ENCODE results near the gene TOP1. TPM values are rescaled to one million over a fixed set of nuclear protein-coding genes. Genes with fewer than 3 reads are reported as not detected.

Gene TOP1
- total RNA-seq, 2 experiments from 2014 or later: 37.6 to 41.7 TPM

DNA sequence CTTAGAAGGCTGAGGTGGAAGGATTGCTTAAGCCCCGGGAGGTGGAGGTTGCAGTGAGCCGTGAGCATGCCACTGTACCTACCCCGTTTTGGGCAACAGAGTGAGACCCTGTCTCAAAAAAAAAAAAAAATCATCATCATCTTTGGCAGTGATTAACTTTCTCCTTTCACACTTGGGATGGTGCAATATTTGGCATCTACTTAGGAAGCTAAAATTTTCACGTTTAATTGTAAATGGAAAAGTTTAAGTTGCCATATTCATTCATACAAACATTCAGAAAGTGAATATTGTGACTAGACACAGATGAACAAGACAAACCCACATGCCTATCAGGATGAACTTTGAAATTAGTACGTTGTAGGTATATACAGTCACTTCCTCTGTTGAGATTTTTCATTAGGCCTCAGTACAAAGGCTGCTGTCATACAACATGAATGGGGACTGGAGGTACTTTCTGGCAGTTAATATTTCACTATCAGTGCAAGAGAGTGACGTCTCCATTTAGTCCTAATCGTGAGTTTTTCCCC is 10.3 kb downstream of the TOP1 start:
- H3K4me1 Mint-ChIP-seq (ENCODE audit: low read depth): peaks cover 92% of the 10 kb centered on the region
- H3K27ac Mint-ChIP-seq: peak overlapping the region; percentile 51
- Histone ChIP-seq H3K36me3 (ENCODE audit: insufficient read depth, low read length) (peaks cover 5% of the 10 kb centered on the region), H3K4me1 (ENCODE audit: insufficient read depth, low read length) (peaks cover 33% of the 10 kb centered on the region), H3K27ac (ENCODE audit: low read depth in 1 of 2, low read length in 2 of 2) (no peak overlapping the region), H3K4me3 (ENCODE audit: low read length) (no peak overlapping the region), H3K27me3 (ENCODE audit: control insufficient read depth in 1 of 2, insufficient read depth in 2 of 2, low read length in 2 of 2) (no peaks in the 10 kb centered on the region), H3K9me3 (ENCODE audit: control insufficient read depth in 1 of 2, insufficient read depth in 1 of 2, low read length in 2 of 2) (no peaks in the 10 kb centered on the region)
- TF ChIP-seq, protein P1, sequence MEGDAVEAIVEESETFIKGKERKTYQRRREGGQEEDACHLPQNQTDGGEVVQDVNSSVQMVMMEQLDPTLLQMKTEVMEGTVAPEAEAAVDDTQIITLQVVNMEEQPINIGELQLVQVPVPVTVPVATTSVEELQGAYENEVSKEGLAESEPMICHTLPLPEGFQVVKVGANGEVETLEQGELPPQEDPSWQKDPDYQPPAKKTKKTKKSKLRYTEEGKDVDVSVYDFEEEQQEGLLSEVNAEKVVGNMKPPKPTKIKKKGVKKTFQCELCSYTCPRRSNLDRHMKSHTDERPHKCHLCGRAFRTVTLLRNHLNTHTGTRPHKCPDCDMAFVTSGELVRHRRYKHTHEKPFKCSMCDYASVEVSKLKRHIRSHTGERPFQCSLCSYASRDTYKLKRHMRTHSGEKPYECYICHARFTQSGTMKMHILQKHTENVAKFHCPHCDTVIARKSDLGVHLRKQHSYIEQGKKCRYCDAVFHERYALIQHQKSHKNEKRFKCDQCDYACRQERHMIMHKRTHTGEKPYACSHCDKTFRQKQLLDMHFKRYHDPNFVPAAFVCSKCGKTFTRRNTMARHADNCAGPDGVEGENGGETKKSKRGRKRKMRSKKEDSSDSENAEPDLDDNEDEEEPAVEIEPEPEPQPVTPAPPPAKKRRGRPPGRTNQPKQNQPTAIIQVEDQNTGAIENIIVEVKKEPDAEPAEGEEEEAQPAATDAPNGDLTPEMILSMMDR (IDR thresholded peaks at IDR 0.05): no peak
- H3K36me3 Mint-ChIP-seq (ENCODE audit: low read depth): peaks cover 33% of the 10 kb centered on the region
- ATAC-seq (ENCODE audit: poor library complexity) (peak; percentile 58), DNase-seq (no peak)
- CTCF ChIA-PET: no interaction called here
- intact Hi-C loops (cut with DNase I, micrococcal nuclease): no loop called here
- no peak overlapping the region for H3K4me3 Mint-ChIP-seq
- no peaks in the 10 kb centered on the region for H3K9me3 Mint-ChIP-seq
- H3K27me3 Mint-ChIP-seq: no peaks in the 10 kb centered on the region
- POLR2A ChIA-PET: interaction anchor here (0.9 to 1.9 kb wide), 3 partner anchors 8 to 11 kb away, joined by 3 to 9 read pairs (median 4); no protein-coding TSS in a partner anchor

DNA sequence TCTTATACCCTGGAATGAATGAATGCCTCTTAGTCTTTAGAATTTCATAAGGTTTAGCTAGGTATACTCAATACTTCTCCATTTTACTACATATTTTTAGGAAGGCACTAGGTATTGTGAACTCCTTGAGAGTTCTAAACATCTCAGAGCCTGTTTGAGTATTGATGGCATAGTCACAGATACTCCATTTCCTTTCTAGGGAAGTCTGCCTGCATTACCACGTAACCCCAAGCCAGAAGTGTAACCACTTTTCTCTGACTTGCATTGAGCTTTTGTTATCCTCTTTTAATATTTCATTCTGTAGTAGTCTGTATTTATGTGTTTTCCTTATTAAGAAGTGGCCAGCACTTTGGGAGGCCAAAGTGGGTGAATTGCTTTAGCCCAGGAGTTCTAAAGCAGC is 12.2 kb downstream of the TOP1 start:
- Mint-ChIP-seq H3K9me3 (no peaks in the 10 kb centered on the region), H3K4me3 (peak overlapping the region; percentile 60), H3K27me3 (no peaks in the 10 kb centered on the region), H3K4me1 (ENCODE audit: low read depth) (peaks cover 89% of the 10 kb centered on the region), H3K36me3 (ENCODE audit: low read depth) (peaks cover 18% of the 10 kb centered on the region), H3K27ac (no peak overlapping the region)
- no peaks in the 10 kb centered on the region for H3K9me3 ChIP-seq (ENCODE audit: control insufficient read depth in 1 of 2, insufficient read depth in 1 of 2, low read length in 2 of 2)
- CTCF ChIA-PET: interaction anchor here (0.8 to 1.3 kb wide), 3 partner anchors 12 to 78 kb away, joined by 4 read pairs; partner anchors contain the start of gene TOP1
- no peak overlapping the region for H3K4me3 ChIP-seq (ENCODE audit: low read length)
- no peak overlapping the region for H3K27ac ChIP-seq (ENCODE audit: low read depth in 1 of 2, low read length in 2 of 2)
- TF ChIP-seq, protein P1 (IDR thresholded peaks at IDR 0.05): no peak
- DNase-seq (peak in 1 of 14 experiments; percentile 21), ATAC-seq (ENCODE audit: poor library complexity) (peak; percentile 71)
- intact Hi-C loops (cut with DNase I, micrococcal nuclease): loop anchor here in 1 of 2 experiments (5.0 kb wide), 1 partner anchor 36 kb away; no protein-coding TSS in a partner anchor
- no peaks in the 10 kb centered on the region for H3K27me3 ChIP-seq (ENCODE audit: control insufficient read depth in 1 of 2, insufficient read depth in 2 of 2, low read length in 2 of 2)
- peaks cover 32% of the 10 kb centered on the region for H3K4me1 ChIP-seq (ENCODE audit: insufficient read depth, low read length)
- no peaks in the 10 kb centered on the region for H3K36me3 ChIP-seq (ENCODE audit: insufficient read depth, low read length)
- POLR2A ChIA-PET: interaction anchor here (1.7 to 2.3 kb wide), 2 partner anchors 11 kb away, joined by 6 to 11 read pairs; partner anchors contain the start of gene TOP1

DNA sequence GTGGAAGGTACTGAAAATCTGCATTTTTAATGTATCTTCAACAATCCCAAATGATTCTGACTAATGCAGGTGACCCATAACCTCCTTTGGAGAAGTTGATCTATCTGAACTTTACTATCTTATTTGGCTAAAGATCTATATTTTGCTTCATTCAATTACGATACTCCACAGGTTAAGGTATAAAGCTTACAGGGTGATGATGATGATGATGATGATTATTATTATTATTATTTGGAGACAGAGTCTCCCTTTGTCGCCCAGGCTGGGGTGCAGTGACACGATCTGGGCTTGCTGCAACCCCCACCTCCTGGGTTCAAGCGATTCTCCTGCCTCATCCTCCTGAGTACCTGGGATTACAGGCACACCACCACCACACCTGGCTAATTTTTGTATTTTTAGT is 13.1 kb downstream of the TOP1 start:
- Mint-ChIP-seq H3K9me3 (no peaks in the 10 kb centered on the region), H3K27me3 (no peaks in the 10 kb centered on the region), H3K36me3 (ENCODE audit: low read depth) (peaks cover 9% of the 10 kb centered on the region), H3K4me1 (ENCODE audit: low read depth) (peaks cover 89% of the 10 kb centered on the region), H3K4me3 (no peak overlapping the region), H3K27ac (no peak overlapping the region)
- POLR2A ChIA-PET: interaction anchor here (1.1 to 2.3 kb wide), 2 partner anchors 10 to 12 kb away, joined by 3 to 11 read pairs; partner anchors contain the start of gene TOP1
- no peak for ATAC-seq (ENCODE audit: poor library complexity)
- H3K9me3 ChIP-seq (ENCODE audit: control insufficient read depth in 1 of 2, insufficient read depth in 1 of 2, low read length in 2 of 2): no peaks in the 10 kb centered on the region
- H3K27ac ChIP-seq (ENCODE audit: low read depth in 1 of 2, low read length in 2 of 2): no peak overlapping the region
- intact Hi-C loops (cut with DNase I, micrococcal nuclease): loop anchor here in 1 of 2 experiments (5.0 kb wide), 1 partner anchor 36 kb away; no protein-coding TSS in a partner anchor
- no peak for DNase-seq
- H3K36me3 ChIP-seq (ENCODE audit: insufficient read depth, low read length): no peaks in the 10 kb centered on the region
- peaks cover 37% of the 10 kb centered on the region for H3K4me1 ChIP-seq (ENCODE audit: insufficient read depth, low read length)
- no peaks in the 10 kb centered on the region for H3K27me3 ChIP-seq (ENCODE audit: control insufficient read depth in 1 of 2, insufficient read depth in 2 of 2, low read length in 2 of 2)
- no peak overlapping the region for H3K4me3 ChIP-seq (ENCODE audit: low read length)
- TF ChIP-seq, protein P1 (IDR thresholded peaks at IDR 0.05): no peak
- CTCF ChIA-PET: interaction anchor here (1.3 kb wide), 1 partner anchor 13 kb away, joined by 4 read pairs; the partner anchor contains the start of gene TOP1
